HG03066 (cell line): Measurements from ENCODE around the gene SCYL3.

Experiments used
- ATAC-seq: cut with Tn5 transposase; IDR thresholded peaks from one replicate; pipeline ENCODE4 v1.9.1; 2021; ENCODE audit warnings: low read depth; ENCODE audit not compliant: unreplicated experiment

Gene SCYL3

DNA sequence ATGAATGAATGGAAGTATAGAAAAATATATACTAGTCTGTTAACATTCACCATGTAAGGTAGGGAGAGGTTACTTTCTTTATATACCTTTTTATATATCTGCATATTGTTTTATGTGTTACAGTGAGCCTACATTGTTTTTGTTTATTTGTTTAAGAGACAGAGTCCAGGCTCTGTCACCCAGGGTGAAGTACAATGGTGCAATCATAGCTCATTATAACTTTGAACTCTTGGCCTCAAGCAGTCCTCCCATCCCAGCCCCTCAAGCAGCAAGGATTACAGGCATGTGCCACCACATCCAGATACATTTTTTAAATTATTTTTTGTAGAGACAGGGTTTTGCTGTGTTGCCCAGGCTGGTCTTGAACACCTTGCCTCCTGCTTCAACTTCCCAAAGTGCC is 7.4 kb upstream of the SCYL3 start:
- no peak for ATAC-seq

DNA sequence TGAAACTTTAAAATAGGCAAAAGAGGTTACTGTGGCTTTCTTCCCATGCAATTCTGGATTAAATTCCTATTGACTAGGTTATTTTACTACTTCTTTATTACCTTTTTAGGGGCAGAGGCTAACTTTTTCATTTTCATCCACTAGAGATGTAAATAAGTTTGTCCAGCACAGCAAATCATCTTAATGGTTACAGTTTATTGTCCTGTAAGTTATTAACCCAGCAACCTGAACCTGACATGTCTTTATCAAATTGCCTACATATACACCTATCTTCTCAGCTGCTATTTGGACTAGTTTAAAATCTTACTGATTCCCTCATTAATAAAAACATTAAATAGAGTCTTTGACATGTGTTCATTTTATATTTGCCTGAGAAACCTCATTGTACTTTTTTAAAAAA is 6.9 kb upstream of the SCYL3 start:
- ATAC-seq: no peak

DNA sequence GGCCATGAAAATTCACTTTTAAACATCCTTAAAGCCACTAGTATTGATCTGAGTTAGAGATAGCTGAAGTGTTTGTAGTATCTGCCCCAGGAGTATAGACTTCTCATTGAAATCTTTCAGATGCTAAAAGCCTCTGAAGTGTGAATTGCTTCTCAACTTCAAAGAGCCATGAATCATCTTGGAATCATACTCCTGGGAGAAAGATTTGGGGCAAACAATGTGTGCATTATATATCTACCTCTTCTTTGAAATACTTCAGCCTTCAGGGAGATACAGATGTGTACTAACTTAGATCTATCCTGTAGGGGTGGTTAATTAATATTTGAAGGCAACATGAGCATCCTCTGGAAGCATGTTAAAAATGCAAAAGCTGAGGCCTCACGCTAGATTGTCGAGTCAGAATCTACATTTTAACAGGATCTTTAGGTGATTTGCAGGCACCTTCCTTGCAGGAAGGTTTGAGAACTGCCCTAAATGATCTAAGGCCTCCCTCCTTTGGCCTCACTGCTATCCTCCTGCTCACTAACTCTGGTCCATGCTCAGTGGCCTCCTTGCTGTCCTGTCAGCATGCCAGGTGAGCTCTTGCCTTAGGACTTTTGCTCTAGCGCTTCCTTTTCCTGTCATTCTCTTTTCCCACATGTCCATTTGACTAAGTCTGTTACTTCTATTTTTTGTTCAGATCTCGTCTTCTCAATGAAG is 6.0 kb upstream of the SCYL3 start:
- no peak for ATAC-seq

DNA sequence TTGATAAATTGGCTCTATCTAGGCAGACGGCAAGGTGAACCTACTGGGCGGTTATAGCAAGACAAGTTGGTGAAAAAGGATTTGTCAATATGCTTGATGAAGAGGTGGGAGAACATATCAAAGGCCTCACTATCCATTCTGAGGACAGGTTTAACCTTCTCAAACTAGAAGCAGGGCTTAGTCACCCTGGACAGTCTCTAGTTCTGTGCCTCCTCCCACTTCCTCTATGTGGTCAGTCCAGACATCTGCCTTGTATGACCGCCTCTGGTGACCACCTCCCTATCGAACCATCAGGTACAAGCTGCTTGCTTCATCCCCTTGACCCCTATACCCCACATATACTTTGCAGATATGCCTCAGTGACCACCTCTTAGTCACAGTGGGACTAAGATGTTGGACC is 2.3 kb upstream of the SCYL3 start:
- no peak for ATAC-seq

DNA sequence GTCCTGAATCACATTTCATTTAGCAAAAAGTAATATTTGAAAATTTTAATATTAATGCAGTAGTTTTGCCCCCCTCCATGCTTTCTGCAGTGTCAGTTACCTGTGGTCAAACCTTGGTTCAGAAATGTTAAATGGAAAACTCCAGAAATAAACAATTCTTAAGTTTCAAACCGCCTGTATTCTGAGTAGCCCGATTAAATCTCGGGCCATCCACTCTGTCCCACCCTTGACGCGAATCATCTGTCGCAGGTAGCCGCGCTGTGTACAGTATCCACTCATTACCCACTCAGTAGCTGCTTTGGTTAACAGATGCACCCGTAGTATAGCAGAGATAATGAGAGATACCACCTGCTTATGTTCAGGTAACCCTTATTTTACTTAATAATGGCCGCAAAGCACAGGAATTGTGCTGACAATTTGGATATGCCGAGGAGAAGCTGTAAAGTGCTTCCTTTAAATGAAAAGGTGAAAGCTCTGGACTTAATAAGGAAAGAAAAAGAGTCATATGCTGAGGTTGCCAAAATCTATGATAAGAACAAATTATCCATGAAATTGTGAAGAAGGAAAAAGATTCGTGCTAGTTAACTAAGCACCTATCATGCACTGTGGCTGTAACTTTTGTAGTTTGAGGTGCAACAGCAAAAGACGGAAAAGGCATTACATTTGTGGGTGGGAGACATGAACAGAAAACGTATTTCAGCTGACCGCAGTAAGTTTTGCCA is 889 bp upstream of the SCYL3 start:
- no peak for ATAC-seq

DNA sequence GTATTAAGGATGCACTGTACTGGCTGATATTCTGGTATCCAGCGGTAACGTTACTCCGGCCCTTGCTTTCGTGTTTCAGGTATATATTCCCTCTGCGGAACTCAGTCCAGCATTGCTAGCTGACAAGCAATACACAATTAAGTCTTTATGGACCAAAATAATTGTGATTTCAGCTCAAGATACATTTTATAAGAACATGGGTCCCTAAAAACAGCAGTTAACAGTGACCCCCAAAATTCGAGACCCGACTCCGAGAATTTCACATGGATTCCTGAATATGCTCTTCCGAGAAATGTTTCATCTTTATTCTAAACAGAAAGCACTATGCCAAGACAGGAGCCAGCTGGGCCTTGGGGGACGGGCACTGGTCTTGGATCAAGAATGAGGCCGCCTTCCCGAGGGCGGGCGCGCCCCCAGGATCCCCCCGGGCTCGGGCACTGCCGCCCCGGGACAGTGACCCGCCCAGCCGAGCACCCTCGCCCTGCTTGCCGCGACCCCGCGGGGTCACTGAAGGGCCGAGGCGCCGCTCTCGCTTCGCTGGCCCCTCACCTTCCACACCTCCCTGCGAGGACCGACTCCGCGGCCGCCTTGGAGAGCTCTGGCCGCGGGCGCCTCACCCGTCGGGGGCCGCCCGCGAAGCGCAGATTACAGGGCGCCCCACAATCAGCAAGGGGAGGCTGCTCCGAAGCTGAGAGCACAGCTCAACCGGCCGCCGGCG is 610 bp downstream of the SCYL3 start:
- ATAC-seq: no peak

DNA sequence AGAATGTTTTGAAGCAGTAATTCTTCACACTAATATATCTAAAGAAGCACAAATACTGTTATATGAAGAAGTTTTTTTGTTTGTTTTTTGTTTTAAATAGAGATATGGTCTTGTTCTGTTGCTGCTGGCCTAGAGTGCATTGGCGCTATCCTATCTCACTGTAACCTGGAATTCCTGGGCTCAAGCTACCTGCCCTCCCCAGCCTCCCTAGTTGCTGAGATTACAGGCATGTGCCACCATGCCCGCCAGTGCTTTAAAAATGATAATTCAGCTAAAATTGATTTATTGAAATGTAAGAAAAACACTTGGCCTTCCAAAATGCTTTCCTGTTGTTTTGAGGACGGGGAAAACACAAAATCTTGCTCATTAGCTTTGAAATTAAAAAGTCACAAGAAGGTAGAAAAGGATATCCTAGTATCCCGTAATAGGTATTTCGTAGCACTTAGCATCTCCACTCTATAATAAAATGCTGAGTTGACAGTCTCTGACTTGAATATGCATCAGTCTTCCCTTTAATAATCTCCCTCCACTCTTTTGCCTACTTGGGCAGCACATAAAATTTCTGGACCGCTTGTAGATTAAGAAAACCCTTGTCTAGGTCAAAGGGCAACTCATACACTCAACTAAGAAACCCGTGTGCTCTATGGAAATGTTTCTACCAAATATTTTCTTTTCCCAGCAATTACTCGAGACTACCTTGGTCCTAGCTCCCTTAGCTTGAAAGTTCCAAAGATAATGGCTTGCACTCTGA is 1.3 kb downstream of the SCYL3 start:
- no peak for ATAC-seq

DNA sequence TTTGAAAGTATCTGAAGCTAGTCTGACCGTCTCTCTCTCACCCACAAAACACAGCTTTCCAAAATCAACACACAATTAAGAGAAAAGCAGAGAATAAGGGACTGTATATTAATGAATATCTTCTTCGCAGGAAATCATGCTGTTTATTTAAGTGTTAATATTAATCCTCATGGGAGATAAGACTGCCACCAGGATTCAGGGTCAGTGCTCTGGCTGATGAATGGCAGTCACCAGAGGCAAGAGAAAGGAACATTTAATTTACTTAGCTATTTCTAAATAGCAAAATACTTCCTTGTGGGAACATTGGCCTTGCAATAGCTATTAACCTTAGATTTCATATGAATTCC is 2.2 kb downstream of the SCYL3 start:
- no peak for ATAC-seq

DNA sequence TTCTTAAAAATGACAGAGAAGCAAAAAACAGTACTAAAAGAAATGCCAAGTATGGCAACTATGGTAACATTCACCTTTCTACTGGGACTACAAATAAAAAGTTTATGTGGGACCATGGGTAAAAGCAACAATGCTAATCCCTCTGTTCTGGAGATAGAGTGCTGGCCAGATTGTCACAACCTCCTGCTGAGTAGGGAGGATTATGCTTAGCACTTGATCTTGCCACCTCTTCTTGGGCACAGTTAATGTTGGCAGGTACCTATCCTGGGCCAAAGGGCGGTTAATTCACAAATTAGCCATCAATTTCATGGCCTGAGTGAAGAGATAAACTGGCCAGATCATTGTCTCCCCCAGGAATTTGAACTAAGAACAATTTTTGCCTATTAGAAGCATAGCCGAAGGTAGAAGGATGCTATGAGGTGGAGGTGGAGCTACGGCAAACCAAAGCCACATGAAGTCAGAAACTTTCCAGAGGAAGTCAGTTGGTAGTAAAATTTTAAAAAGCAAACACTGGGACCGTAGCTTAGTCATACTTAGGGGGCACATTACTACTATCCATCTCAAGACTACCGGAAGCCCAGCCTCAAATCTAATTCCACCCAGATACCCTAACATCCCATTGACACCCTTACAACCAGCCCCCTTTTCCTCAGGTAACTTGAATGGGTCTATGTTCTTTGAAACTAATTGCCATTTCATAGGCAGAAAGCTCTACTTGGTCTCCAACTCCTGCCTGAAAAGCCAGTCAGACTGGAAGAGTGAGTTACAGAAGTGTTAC is 2.7 kb downstream of the SCYL3 start:
- ATAC-seq: no peak

DNA sequence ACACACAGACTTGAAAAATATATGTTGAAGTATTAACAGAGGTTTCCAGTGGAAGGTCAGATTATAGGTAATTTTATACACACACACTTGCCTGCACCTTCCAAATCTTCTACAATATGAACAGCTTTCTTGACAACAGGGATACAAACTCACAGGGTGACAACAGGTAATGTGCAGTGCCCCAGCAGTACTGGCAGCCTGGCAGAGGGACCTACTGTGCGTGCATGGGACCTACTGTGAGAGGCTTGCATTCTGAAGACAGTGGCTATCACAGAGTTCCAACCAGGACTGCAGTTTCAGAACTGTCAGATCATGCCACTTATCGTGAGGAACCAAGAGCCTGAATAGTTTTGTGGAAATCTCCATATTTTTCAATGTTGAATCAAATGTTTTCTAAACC is 3.8 kb downstream of the SCYL3 start:
- no peak for ATAC-seq

DNA sequence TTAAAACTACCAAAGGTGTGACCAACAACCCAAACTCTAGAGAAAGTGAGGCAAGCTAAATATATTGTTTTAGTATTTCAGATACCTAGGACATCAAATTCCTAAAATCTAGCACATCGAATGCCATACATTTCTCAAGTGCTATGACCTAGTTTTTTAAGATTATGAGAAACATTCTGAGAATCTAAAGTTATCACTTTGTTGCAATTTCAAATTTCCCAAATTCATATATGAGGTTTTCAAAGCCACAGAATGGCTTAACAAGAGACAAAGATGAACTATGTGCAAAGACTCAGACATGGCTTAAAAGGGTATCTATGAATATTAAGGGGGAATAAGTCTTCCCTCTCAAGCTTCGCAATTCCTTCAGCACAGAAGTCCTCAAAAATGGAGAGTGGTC is 6.8 kb downstream of the SCYL3 start:
- no peak for ATAC-seq

DNA sequence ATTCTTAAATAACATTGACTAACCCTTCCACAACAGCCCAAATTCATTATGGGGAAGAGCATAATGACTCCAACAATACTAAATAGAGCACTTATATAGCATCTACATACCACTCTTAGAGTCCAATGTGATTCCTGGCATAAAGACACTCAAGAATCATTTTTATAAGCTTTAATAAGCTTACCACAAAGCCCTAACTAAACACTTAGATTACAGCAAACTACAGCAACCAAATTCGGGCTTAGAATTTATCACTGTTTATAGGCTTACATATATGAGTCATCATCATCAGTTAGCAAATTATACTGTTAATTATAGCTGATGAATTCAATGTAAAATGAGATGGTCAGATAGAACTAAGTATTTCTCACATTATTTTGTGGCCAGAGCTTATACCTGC is 7.3 kb downstream of the SCYL3 start:
- no peak for ATAC-seq

DNA sequence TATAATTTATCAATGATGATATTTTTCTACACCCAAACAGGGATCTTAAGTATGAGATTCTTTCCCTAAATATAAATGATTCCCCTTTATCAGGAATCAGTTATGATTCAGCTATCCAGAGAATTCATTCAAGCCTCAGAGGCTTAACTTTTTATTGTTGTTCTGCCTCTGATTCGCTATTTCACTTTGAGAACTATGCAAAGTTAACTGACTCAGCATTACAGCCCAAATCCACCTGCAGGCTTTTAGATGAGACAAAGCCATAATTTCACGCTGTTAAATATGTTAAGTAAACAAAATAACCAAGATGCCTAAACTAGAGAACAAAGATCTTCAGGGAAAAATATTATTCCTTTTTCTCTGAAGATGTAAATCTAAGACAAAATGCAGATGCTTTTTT is 8.5 kb downstream of the SCYL3 start:
- ATAC-seq: no peak

DNA sequence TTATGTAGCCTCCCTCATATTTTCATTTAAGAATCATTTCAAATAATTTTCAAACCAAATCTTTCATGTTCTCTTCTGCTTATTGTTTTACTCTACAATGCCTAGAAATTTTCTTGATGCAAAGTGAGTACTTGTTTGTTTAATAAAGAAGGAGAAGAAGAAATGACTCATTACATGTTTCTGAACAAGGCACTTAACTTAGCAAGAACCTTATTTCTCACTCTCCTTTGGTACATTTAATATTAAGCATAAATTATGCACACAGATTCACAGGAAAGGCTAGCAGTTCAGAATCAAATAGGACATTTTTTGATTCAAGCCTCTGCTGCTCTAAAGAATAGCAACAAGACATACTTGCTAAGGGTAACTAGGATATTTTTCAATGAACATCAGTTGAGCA is 9.1 kb downstream of the SCYL3 start:
- ATAC-seq: no peak

DNA sequence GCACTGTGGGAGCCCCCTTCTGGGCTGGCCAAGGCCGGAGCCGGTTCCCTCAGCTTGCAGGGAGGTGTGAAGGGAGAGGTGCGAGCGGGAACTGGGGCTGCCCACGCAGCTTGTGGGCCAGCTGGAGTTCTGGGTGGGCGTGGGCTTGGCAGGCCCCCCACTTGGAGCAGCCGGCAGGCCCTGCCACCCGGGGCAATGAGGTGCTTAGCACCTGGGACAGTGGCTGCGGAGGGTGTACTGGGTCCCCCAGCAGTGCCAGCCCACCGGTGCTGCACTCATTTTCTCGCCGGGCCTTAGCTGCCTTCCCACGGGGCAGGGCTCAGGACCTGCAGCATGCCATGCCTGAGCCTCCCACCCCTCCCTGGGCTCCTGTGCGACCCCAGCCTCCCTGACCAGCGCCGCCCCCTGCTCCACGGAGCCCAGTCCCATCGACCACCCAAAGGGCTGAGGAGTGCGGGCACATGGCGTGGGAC is 11.6 kb downstream of the SCYL3 start:
- no peak for ATAC-seq

DNA sequence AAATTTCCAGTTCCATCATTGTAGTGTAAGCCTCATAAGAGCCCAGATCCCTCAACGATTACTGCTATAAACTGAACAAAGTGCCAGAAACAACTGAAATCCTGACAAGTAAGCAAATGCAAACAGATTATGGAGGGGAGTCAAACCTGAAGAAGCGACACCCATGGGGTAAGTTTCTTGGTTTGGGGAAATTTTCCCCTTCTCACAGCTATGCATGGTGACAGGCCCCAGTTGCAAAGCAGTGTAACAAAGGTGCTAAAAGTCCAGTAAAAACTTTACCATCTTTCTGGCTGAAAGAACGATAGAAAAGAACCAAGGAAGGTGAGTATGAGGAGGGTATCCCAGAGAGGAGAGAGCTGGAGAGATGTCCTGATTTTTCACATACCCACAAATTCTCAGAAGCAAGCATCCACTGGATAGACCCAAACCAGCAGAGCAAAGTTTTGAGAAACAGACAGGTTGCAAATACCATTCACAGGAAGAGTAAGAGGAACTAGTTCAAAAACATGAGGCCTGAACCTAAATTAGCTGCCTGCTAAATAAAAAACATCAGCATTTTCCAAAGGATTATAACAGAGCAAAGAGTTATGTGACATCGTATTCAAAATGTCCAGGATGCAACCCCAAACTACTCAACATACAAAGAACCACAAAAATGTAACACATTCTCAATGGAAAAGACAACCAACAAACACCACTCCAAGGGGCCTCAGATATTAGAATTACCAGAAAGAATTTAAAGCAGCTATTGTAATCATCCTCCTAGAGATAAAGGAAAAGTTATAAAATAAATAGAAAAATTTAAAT is 14.5 kb downstream of the SCYL3 start:
- ATAC-seq: no peak

DNA sequence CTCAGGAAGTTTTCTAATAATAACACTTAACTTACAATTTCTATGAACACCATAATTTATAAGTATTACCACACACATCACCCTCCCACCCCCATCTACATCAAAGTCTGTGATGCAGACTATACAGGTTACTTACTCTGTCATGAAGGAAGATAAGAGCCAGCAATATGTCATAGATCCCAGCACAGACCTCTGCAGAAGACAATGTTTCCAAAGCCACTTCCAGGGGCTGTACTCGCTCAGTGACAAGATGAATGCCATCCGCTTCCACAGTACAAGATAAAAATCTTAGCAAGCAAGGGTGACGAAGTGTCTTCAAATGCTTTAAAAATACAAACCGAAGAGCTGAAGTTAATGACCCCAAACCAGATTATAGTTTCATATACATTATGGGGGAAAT is 15.2 kb downstream of the SCYL3 start:
- no peak for ATAC-seq

DNA sequence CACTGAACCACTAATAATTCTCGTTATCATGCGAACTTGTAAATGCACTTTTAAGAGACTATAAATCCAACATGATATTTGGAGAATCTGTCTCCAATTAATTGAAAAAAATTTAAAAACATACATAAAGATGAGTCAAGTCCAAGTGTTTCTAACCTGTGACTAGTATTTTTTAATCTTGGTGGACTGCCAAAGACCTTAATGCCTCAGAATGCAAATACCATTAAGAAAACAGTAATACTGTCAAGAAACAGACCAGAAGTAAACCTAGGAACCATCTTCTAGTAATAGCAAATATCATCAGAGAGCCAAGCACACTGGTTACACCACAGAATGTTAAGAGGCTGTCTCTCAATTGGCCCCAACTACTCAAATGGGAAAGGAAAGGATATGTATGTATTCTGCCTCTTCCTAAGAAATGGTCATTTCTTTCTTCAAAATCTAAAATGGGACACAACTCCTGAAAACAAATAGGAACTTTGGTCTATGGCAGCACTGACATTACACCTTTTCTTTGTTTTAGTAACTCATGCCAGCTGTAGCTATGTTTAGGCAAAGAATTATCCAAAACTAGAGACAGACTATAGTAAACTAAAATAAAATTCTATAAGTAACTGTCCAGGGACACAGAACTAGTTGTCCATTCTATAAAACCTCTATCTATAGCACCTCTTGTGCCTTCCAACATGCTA is 15.8 kb downstream of the SCYL3 start:
- ATAC-seq: no peak

DNA sequence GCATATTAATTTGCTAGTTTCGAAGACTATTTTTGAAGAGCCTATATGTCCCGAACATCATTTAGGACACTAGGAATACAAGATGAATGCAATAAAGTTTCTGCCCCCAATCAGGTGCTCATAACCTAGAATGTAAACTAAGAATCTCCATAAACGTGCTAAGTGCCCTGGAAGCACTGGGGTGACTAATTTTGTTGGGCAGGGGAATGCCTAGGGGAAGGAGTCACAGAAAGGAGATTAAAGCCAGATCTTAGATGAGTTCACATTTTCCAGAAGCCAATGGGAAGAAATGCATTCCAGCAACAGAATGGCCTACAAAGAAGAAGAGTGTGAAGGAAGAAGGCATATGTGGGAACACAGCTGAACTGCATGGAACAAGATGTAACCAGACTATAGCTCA is 19.5 kb downstream of the SCYL3 start:
- ATAC-seq: no peak
